Breast epithelium (tissue), 4 donors: ENCODE results near the gene TRIM68. TPM values are rescaled to one million over a fixed set of nuclear protein-coding genes. Genes with fewer than 3 reads are reported as not detected.
A peak's percentile ranks its signal among the peaks of the same experiment; 100 is the strongest.

Experiments used
- DNase-seq, 2 donors: peaks; one replicate each; pipeline ENCODE4 v3.0.0-alpha.2; 2019; ENCODE audit warnings: low spot score in 2 of 2
- H3K27ac ChIP-seq, 2 donors: fragments of 200-600 bp; sonication (generic) in 1 of 2; one replicate each; pipeline ENCODE4 v1.5.1; 2016 to 2019; ENCODE audit warnings: mild to moderate bottlenecking in 1 of 2
- H3K27me3 ChIP-seq, 2 donors: fragments of 200-600 bp; sonication (generic) in 1 of 2; one replicate each; pipeline versions ENCODE4 v1.5.1 to v1.6.0; 2017 to 2019; ENCODE audit warnings: control low read depth in 1 of 2, mild to moderate bottlenecking in 1 of 2
- H3K36me3 ChIP-seq: fragments of 200-600 bp; one replicate; pipeline ENCODE4 v1.5.1; 2019
- H3K4me1 ChIP-seq, 2 donors: fragments of 200-600 bp; sonication (generic); one replicate each; pipeline ENCODE4 v1.5.1; 2016 to 2019; ENCODE audit warnings: control low read depth in 1 of 2
- H3K4me3 ChIP-seq, 3 donors: fragments of 200-600 bp; sonication (generic); 1 replicate in 2 of 3; 2 replicates in 1 of 3; pipeline ENCODE4 v1.5.1; 2016 to 2019; ENCODE audit warnings: mild to moderate bottlenecking in 3 of 3, moderate library complexity in 2 of 3
- H3K9me3 ChIP-seq, 2 donors: fragments of 200-600 bp; sonication (generic) in 1 of 2; one replicate each; pipeline ENCODE4 v1.5.1; 2016 to 2019; ENCODE audit warnings: control low read depth in 1 of 2
- POLR2A ChIP-seq: fragments of 450-650 bp; IDR thresholded peaks from one replicate; pipeline ENCODE4 v1.6.1; 2016; ENCODE audit warnings: antibody characterized with exemption, mild to moderate bottlenecking, moderate library complexity
- POLR2AphosphoS5 ChIP-seq, 3 donors: sonication (generic); formaldehyde crosslinking; IDR thresholded peaks; one replicate each; pipeline ENCODE4 v1.6.1; 2017; ENCODE audit warnings: antibody characterized with exemption in 3 of 3
- intact Hi-C: fragments of 100-400 bp; cut with DNase I; formaldehyde crosslinking; loops from one replicate; pipeline ENCODE4 v1.15.1; 2023; ENCODE audit warnings: low total_unique reads
- total RNA-seq, 3 donors: library from RNA; depleted of rRNA; stranded (reverse); fragments of >200 nt; gene quantifications; one replicate each; pipeline ENCODE4 v1.1.0, GENCODE V29; 2016
- TF ChIP-seq, protein P1 (sequence below), 3 donors: fragments of 450-650 bp; IDR thresholded peaks; one replicate each; pipeline ENCODE4 v1.5.1; 2016 to 2017; ENCODE audit warnings: antibody characterized with exemption in 3 of 3, mild to moderate bottlenecking in 3 of 3, moderate library complexity in 3 of 3

Gene TRIM68
- total RNA-seq, 3 donors from 2014 or later: 12.6 to 30.0 (median 19.3) TPM

DNA sequence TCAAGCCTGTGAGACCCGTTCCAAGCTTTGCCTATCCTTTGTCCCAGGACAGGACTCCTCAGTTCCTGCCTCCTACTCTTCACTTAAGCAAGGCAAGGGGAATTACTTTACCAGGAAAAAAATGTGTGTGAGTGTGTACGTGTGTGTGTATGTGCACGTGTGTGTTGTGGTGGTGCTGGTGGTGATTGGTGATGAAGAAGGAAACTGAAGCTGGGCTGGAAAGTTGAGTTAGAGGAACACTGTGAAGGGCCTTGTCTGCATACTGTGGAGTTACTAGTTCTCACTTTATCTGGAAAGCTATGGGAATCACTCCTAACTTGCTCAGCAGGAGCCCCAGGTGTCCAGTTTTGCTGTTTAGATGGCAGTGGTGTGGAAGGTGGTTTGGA, 29.6 kb upstream of the TRIM68 start:
- TF ChIP-seq, protein P1, sequence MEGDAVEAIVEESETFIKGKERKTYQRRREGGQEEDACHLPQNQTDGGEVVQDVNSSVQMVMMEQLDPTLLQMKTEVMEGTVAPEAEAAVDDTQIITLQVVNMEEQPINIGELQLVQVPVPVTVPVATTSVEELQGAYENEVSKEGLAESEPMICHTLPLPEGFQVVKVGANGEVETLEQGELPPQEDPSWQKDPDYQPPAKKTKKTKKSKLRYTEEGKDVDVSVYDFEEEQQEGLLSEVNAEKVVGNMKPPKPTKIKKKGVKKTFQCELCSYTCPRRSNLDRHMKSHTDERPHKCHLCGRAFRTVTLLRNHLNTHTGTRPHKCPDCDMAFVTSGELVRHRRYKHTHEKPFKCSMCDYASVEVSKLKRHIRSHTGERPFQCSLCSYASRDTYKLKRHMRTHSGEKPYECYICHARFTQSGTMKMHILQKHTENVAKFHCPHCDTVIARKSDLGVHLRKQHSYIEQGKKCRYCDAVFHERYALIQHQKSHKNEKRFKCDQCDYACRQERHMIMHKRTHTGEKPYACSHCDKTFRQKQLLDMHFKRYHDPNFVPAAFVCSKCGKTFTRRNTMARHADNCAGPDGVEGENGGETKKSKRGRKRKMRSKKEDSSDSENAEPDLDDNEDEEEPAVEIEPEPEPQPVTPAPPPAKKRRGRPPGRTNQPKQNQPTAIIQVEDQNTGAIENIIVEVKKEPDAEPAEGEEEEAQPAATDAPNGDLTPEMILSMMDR (IDR thresholded peaks at IDR 0.05): no peak
- no peak for TF ChIP-seq POLR2A
- no peak for TF ChIP-seq POLR2AphosphoS5 (IDR thresholded peaks at IDR 0.05)
- DNase-seq: no peak
- H3K9me3 ChIP-seq: no peaks in the 10 kb centered on the region
- H3K27ac ChIP-seq: no peak overlapping the region
- peaks cover 0 to 12% of the 10 kb centered on the region in 2 donors for H3K27me3 ChIP-seq
- H3K4me1 ChIP-seq: no peaks in the 10 kb centered on the region
- H3K4me3 ChIP-seq: no peak overlapping the region
- no peaks in the 10 kb centered on the region for H3K36me3 ChIP-seq
- intact Hi-C loops: no loop called here

DNA sequence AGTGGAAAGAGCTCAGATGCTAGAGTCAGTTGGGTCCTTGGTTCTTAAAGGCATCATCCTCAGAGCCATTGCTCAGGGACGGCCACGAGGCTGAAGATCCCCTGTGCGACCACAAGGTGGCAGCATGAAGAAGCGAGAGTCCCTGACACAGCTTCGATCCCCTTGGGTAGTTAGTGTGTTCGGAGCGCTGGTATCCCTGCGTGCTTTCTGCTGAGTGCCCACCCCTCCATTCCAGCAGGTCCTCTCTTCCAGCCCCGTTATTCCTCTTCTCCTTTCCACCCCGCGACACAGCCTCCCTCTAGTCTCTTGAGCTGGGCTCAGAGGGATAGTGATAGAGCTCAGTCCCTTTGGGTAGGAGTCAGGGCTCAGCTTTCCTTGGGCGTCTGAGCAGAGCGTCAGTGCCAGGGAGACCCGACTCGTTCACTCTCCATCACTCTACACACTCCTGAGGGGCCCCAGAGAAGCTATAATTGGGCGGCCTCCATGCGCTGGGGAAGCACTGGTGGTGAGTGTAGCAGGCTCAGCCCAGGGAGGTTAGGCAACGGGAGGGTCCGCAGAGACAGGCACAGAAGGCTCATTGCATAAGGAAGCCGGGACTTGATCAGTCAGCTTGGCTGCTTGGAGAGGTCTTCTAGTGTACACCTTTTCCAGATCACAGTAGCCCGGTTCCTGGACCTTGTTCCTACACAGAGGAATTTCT, 29.1 kb upstream of the TRIM68 start, which contains the start of gene OR51D1:
Gene OR51D1 (plus strand): TSS at position 516 of the 700 bp plus-strand sequence. CDS start 2,314 bp downstream, outside the sequence.
- H3K27ac ChIP-seq: no peak within 1 kb of the TSS
- H3K9me3 ChIP-seq: no peaks in the 10 kb centered on the region
- intact Hi-C loops: no loop called here
- H3K4me3 ChIP-seq: peak within 1 kb of the TSS in 2 of 3 donors; percentile 19 to 52
- no peaks in the 10 kb centered on the region for H3K36me3 ChIP-seq
- DNase-seq: peak; percentile 34 to 70
- H3K27me3 ChIP-seq: peaks cover 0 to 12% of the 10 kb centered on the region in 2 donors
- TF ChIP-seq, protein P1 (IDR thresholded peaks at IDR 0.05): peak; percentile 27 to 82 (median 66)
- TF ChIP-seq POLR2A: no peak
- no peaks in the 10 kb centered on the region for H3K4me1 ChIP-seq

DNA sequence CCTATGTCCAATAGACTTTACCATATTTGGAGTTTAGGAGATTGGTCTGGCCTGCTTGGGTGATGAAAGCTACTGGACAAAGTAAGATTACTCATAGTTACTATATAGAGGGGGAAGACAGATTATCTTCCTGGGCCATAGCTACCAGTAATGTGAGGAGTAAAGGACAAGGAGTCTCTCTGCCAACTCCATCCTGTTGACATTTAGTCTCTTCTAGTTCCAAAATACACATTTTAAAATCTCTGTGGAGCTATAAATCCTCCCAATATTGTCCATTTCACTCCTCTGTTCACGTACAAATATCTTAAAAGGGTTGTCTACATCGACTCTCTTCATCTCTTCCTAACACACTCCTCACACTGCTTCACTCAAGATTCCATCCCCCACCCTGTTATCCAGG, 28.1 kb upstream of the TRIM68 start:
- peaks cover 0 to 12% of the 10 kb centered on the region in 2 donors for H3K27me3 ChIP-seq
- DNase-seq: no peak
- H3K4me1 ChIP-seq: no peaks in the 10 kb centered on the region
- no peaks in the 10 kb centered on the region for H3K9me3 ChIP-seq
- H3K27ac ChIP-seq: no peak overlapping the region
- H3K4me3 ChIP-seq: no peak overlapping the region
- no peak for TF ChIP-seq POLR2AphosphoS5 (IDR thresholded peaks at IDR 0.05)
- TF ChIP-seq POLR2A: no peak
- TF ChIP-seq, protein P1 (IDR thresholded peaks at IDR 0.05): no peak
- intact Hi-C loops: no loop called here
- H3K36me3 ChIP-seq: no peaks in the 10 kb centered on the region

DNA sequence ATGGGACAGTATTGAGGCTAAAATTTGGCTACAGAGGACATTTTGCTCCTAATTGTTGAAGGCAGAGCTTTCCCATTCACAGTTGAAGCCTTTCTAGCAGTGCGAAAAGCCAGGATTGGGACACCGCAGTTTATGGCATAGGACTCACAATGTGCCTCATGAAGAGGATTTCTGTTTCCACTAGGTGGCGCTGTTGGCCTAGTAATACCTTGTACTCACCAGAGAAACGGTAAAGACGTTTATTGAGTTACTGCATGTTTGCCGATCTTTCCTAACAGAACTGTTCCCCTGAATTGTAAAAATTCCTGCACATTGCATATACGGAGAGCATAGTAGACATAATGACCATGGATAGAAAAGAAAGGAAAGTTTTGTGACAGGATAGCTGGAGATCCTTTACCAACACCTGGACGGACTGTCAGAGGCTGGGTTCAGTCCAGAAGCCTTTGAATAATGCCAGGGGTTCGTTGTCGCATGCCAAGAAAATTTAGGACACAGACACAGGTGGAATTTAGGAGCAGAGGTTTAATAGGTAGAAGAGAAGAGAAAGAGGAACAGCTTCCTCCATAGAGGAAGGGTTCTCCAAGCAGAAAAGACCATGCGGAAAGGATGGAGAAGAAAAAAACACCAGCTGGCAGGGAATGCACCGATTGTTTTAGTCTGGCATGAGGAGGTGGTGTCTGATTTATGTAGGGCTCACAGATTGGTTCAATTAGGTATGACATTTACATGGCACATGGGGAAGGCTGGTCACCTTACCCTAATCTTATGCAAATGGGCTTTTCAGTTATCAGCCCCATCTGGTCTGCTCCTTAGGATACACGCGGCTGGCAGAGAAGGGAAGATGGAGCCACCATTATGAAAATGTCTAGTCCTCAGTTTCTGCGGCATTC, 18.4 kb upstream of the TRIM68 start:
- intact Hi-C loops: no loop called here
- TF ChIP-seq, protein P1 (IDR thresholded peaks at IDR 0.05): peak; percentile 17 to 43 (median 28)
- no peak for TF ChIP-seq POLR2A
- Histone ChIP-seq H3K27ac (no peak overlapping the region), H3K4me3 (no peak overlapping the region), H3K4me1 (no peaks in the 10 kb centered on the region), H3K27me3 (peaks cover 0 to 5% of the 10 kb centered on the region in 2 donors), H3K9me3 (peaks cover 4 to 15% of the 10 kb centered on the region in 2 donors), H3K36me3 (no peaks in the 10 kb centered on the region)
- DNase-seq: no peak

DNA sequence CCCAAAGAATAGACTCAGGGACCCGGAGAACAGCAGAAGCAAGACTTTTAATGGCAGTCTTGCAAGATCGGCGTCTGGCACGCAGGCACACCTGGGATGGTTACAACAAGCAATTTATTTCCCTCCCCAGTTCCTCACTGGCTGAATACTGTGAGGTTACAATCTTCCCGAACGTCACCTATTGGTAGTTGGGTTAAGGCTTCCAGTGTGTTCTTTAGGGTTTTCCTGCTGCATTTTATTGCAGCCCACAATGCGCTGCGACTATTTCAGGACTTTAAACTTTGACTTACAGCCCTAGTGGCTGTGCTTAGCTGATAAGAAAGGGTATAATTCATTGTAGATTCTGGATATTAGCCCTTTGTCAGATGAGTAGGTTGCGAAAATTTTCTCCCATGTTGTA, 11.5 kb upstream of the TRIM68 start:
- H3K4me3 ChIP-seq: no peak overlapping the region
- no peaks in the 10 kb centered on the region for H3K27me3 ChIP-seq
- no peaks in the 10 kb centered on the region for H3K4me1 ChIP-seq
- H3K9me3 ChIP-seq: peaks cover 0 to 6% of the 10 kb centered on the region in 2 donors
- no peaks in the 10 kb centered on the region for H3K36me3 ChIP-seq
- intact Hi-C loops: no loop called here
- H3K27ac ChIP-seq: no peak overlapping the region
- DNase-seq: no peak
- TF ChIP-seq POLR2AphosphoS5 (IDR thresholded peaks at IDR 0.05) (no peak), POLR2A (no peak)
- TF ChIP-seq, protein P1 (IDR thresholded peaks at IDR 0.05): no peak
